DND-41 (cell line): ENCODE results near the gene CRACDL.
A peak's percentile ranks its signal among the peaks of the same experiment; 100 is the strongest.

ENCODE experiments used
- ATAC-seq: fragments of 200-7000 bp; cut with Tn5 transposase; 3 replicates; pipeline ENCODE4 v1.9.1; 2021; ENCODE audit warnings: low read depth; ENCODE audit not compliant: insufficient read depth
- DNase-seq: peaks from one replicate; pipeline ENCODE4 v3.0.0-alpha.2; 2020
- H2AFZ ChIP-seq: 2 replicates; pipeline ENCODE4 v1.6.0; 2012; ENCODE audit warnings: low read depth, low read length
- H3K27ac ChIP-seq: 2 replicates; pipeline ENCODE4 v1.5.1; 2012; ENCODE audit warnings: low read length, inconsistent platforms
- H3K27me3 ChIP-seq: fragments of 200-600 bp; sonication (generic); 2 replicates; pipeline ENCODE4 v1.6.0; 2012; ENCODE audit warnings: low read length, mild to moderate bottlenecking, inconsistent platforms; ENCODE audit not compliant: insufficient read depth, poor library complexity
- H3K36me3 ChIP-seq: 2 replicates; pipeline ENCODE4 v1.5.1; 2012; ENCODE audit warnings: low read length, inconsistent platforms; ENCODE audit not compliant: insufficient read depth
- H3K4me1 ChIP-seq: 2 replicates; pipeline ENCODE4 v1.5.1; 2012; ENCODE audit warnings: mild to moderate bottlenecking, low read length; ENCODE audit not compliant: insufficient read depth
- H3K4me2 ChIP-seq: 2 replicates; pipeline ENCODE4 v1.6.0; 2012; ENCODE audit warnings: mild to moderate bottlenecking, moderate library complexity, low read length, inconsistent platforms; ENCODE audit not compliant: insufficient read depth
- H3K4me3 ChIP-seq, 2 experiments: fragments of 200-600 bp in 1 of 2; shearing (Covaris generic) in 1 of 2; 2 replicates each; pipeline ENCODE4 v1.5.1; 2012 to 2016; ENCODE audit warnings: inconsistent platforms in 2 of 2, low read length in 2 of 2, mild to moderate bottlenecking in 2 of 2, low read depth in 1 of 2, moderate library complexity in 1 of 2
- H3K79me2 ChIP-seq: 2 replicates; pipeline ENCODE4 v1.6.0; 2012; ENCODE audit warnings: low read length, inconsistent platforms; ENCODE audit not compliant: insufficient read depth
- H3K9ac ChIP-seq: 2 replicates; pipeline ENCODE4 v1.6.0; 2012; ENCODE audit warnings: low read depth, mild to moderate bottlenecking, inconsistent platforms, low read length, moderate library complexity
- H3K9me3 ChIP-seq: 2 replicates; pipeline ENCODE4 v1.5.1; 2012; ENCODE audit warnings: low read length, moderate library complexity, mild to moderate bottlenecking, inconsistent platforms; ENCODE audit not compliant: insufficient read depth, severe bottlenecking
- H4K20me1 ChIP-seq: 2 replicates; pipeline ENCODE4 v1.6.0; 2012; ENCODE audit warnings: low read length; ENCODE audit not compliant: insufficient read depth
- EZH2 ChIP-seq: IDR thresholded peaks from 3 replicates; pipeline ENCODE4 v1.6.1; 2012; ENCODE audit warnings: borderline replicate concordance, low read depth, mild to moderate bottlenecking, moderate library complexity, low read length, inconsistent platforms; ENCODE audit not compliant: severe bottlenecking
- TF ChIP-seq, protein P1 (sequence below): IDR thresholded peaks from 2 replicates; pipeline ENCODE4 v1.5.1; 2012; ENCODE audit warnings: borderline replicate concordance, low read length, moderate library complexity, mild to moderate bottlenecking; ENCODE audit not compliant: poor library complexity, severe bottlenecking; ENCODE audit errors: extremely low read depth

The CRACDL gene

GRCh38 chr2:98875746-98876145 lies 60.3 kb downstream of the CRACDL start:
- no peak for ATAC-seq
- H3K27me3 ChIP-seq, result no peaks in the 10 kb centered on the region
- H3K4me3 ChIP-seq, result no peak overlapping the region
- H3K27ac ChIP-seq, result no peak overlapping the region
- no peaks in the 10 kb centered on the region for H3K36me3 ChIP-seq
- H3K4me1 ChIP-seq, result no peaks in the 10 kb centered on the region
- no peaks in the 10 kb centered on the region for H3K9me3 ChIP-seq
- no peaks in the 10 kb centered on the region for H4K20me1 ChIP-seq
- no peak overlapping the region for H3K9ac ChIP-seq
- no peak overlapping the region for H3K4me2 ChIP-seq
- no peak for DNase-seq
- H2AFZ ChIP-seq, result no peak overlapping the region
- no peaks in the 10 kb centered on the region for H3K79me2 ChIP-seq
- no peak for TF ChIP-seq EZH2
- TF ChIP-seq, protein P1, sequence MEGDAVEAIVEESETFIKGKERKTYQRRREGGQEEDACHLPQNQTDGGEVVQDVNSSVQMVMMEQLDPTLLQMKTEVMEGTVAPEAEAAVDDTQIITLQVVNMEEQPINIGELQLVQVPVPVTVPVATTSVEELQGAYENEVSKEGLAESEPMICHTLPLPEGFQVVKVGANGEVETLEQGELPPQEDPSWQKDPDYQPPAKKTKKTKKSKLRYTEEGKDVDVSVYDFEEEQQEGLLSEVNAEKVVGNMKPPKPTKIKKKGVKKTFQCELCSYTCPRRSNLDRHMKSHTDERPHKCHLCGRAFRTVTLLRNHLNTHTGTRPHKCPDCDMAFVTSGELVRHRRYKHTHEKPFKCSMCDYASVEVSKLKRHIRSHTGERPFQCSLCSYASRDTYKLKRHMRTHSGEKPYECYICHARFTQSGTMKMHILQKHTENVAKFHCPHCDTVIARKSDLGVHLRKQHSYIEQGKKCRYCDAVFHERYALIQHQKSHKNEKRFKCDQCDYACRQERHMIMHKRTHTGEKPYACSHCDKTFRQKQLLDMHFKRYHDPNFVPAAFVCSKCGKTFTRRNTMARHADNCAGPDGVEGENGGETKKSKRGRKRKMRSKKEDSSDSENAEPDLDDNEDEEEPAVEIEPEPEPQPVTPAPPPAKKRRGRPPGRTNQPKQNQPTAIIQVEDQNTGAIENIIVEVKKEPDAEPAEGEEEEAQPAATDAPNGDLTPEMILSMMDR, result no peak

DNA sequence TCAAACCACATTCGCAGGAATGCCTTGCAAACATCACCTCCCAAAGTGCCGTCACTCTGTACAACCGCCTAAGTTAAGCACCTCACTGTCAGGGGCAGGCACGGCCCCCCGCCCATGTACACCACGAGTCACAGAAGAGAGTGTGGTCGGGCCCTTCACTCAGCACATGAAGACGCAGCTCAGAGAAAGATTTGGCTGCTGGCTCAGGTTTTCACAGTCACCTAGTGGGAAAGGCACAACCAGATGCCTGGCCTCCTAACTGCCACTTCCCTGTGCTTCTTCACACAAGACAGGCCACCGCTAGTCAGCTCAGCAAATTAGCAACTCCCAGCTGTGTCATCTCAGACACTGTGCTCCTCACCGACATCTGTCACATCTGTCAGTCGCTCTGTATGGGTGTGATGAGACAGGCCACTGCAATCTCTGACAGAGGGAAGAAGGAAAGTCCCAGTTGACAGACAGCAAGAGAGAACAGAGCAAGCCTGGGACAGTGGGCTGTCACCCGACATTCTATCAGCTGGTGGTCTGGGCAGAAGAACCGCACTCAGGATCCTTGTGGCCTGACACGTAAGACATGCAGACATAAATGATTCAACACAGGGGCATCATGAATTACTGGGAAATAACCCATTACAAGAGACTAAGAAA lies 60.8 kb downstream of the CRACDL start:
- no peak overlapping the region for H2AFZ ChIP-seq
- no peaks in the 10 kb centered on the region for H4K20me1 ChIP-seq
- no peak overlapping the region for H3K27ac ChIP-seq
- no peaks in the 10 kb centered on the region for H3K36me3 ChIP-seq
- H3K4me3 ChIP-seq, result no peak overlapping the region
- no peaks in the 10 kb centered on the region for H3K4me1 ChIP-seq
- no peak overlapping the region for H3K4me2 ChIP-seq
- peak; percentile 33 for ATAC-seq
- peak; percentile 11 for DNase-seq
- H3K79me2 ChIP-seq, result no peaks in the 10 kb centered on the region
- no peak overlapping the region for H3K9ac ChIP-seq
- H3K27me3 ChIP-seq, result no peaks in the 10 kb centered on the region
- H3K9me3 ChIP-seq, result no peaks in the 10 kb centered on the region
- TF ChIP-seq, protein P1, result no peak

DNA sequence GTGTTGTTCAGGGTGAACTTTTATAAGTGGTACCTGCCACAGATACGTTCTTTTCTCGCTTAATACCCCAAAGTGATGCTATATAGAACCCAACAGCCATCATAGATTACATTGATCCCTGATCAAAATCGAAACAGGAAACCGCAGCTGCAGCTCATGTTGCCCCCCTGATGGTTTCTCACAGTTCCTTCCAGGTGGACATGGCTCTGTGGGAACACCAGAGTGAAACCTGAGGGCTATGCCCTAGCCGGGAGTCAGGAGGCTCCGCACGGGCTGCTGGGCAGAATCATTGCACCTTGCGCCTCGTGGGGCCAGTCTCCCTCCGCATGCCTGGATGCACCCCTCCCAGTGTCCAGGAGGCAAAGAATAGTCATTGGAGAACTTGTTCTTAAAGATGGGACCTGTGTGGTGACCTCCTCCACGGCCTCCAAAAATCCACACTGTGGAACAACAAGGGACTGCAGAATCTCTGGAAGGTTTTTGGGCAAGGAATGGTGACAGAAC lies 61.8 kb downstream of the CRACDL start:
- no peak overlapping the region for H3K4me3 ChIP-seq
- TF ChIP-seq, protein P1, result no peak
- no peak for TF ChIP-seq EZH2
- no peak for ATAC-seq
- no peaks in the 10 kb centered on the region for H3K36me3 ChIP-seq
- H3K4me2 ChIP-seq, result no peak overlapping the region
- H3K79me2 ChIP-seq, result no peaks in the 10 kb centered on the region
- no peak overlapping the region for H3K27ac ChIP-seq
- no peak for DNase-seq
- no peak overlapping the region for H2AFZ ChIP-seq
- H3K9ac ChIP-seq, result no peak overlapping the region
- H3K27me3 ChIP-seq, result no peaks in the 10 kb centered on the region
- H3K4me1 ChIP-seq, result no peaks in the 10 kb centered on the region
- H3K9me3 ChIP-seq, result no peaks in the 10 kb centered on the region
- H4K20me1 ChIP-seq, result no peaks in the 10 kb centered on the region

DNA sequence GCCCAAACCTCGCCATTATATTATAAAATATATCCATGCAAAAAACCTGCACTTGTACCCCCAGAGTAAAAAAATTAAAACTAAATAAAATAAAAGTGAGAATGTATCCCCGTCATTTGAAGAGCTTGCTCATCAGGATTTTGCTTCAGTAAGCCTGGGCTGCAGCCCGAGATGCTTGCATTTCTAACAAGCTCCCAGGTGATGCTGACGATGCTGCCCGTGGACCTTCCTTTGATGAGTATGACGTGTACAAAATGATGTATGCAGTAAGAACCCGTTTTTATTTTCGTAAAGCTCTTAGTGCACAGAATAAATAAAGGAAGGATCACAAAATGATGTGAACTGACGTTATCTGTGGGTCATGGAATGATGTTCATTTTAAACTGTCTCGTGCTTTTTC lies 63.5 kb downstream of the CRACDL start:
- no peak for ATAC-seq
- H3K4me1 ChIP-seq, result no peaks in the 10 kb centered on the region
- no peak overlapping the region for H3K9ac ChIP-seq
- no peak overlapping the region for H3K4me2 ChIP-seq
- H3K79me2 ChIP-seq, result no peaks in the 10 kb centered on the region
- no peak for DNase-seq
- no peaks in the 10 kb centered on the region for H4K20me1 ChIP-seq
- no peak overlapping the region for H3K4me3 ChIP-seq
- no peaks in the 10 kb centered on the region for H3K27me3 ChIP-seq
- H3K27ac ChIP-seq, result no peak overlapping the region
- no peaks in the 10 kb centered on the region for H3K36me3 ChIP-seq
- no peaks in the 10 kb centered on the region for H3K9me3 ChIP-seq
- TF ChIP-seq EZH2, result no peak
- TF ChIP-seq, protein P1, result no peak
- H2AFZ ChIP-seq, result no peak overlapping the region
